ENCODE results near the gene NAV2.

The NAV2 gene

DNA sequence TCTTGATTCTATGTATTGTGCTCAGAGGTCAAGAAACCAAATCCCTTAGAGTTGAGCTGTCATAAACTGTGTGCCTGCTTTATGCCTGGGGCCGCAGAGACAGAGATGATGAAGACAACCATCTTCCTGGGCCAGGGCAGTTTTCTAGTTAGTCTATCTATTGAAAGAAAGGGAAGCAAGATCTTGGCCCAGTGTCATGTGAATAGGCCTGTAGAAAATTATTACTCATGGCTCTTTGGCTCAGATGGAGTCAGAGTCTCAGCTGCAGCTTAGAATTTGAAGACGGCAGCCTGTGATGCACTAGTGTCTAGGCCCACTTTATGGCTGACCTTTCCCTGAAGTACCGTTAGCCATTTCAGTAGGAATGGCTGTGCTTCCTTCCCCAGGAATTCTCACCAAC lies 335.6 kb downstream of the NAV2 start:
- H3K9me3 Mint-ChIP-seq: no peaks in the 10 kb centered on the region
- H3K36me3 Mint-ChIP-seq: no peaks in the 10 kb centered on the region
- H3K27me3 Mint-ChIP-seq: no peaks in the 10 kb centered on the region
- DNase-seq (ENCODE audit: low spot score in 2 of 2) (no peak), ATAC-seq (ENCODE audit: low read depth) (no peak)
- no peak overlapping the region for H3K27ac Mint-ChIP-seq
- H3K4me3 Mint-ChIP-seq: no peak overlapping the region
- H3K4me1 Mint-ChIP-seq: peaks cover 9% of the 10 kb centered on the region

DNA sequence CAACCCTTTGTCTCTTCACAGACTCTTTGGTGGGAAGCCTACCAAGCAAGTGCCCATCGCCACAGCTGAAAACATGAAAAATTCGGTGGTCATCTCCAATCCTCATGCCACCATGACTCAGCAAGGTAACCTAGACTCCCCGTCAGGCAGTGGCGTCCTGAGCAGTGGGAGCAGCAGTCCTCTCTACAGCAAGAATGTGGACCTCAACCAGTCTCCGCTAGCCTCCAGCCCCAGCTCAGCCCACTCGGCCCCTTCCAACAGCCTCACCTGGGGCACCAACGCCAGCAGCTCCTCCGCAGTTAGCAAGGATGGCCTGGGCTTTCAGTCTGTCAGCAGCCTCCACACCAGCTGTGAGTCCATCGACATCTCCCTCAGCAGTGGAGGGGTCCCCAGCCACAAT lies 336.1 kb downstream of the NAV2 start:
- no peaks in the 10 kb centered on the region for H3K36me3 Mint-ChIP-seq
- DNase-seq (ENCODE audit: low spot score in 2 of 2): no peak
- no peak for ATAC-seq (ENCODE audit: low read depth)
- H3K4me3 Mint-ChIP-seq: no peak overlapping the region
- no peaks in the 10 kb centered on the region for H3K9me3 Mint-ChIP-seq
- no peak overlapping the region for H3K27ac Mint-ChIP-seq
- peaks cover 9% of the 10 kb centered on the region for H3K4me1 Mint-ChIP-seq
- H3K27me3 Mint-ChIP-seq: no peaks in the 10 kb centered on the region

DNA sequence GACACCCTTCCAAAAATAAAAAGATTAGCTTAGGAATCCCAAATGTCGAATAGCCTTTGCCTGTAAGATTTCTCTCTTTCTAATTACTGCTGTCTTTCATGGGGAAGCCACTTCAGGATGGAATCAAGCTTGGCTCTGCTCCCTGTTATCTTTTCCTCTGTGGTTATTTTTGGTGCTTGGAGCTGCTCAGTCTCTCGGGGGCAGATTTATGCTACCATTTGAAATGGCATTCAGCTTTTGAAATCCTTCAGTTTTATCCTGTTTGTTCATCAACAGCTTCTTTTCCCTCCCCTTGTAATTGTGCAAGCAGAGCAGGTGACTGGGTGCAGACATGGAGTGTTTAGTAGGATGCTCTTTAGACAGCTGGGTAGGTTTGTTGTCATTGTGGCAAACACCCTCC lies 336.6 kb downstream of the NAV2 start:
- no peaks in the 10 kb centered on the region for H3K36me3 Mint-ChIP-seq
- no peaks in the 10 kb centered on the region for H3K27me3 Mint-ChIP-seq
- ATAC-seq (ENCODE audit: low read depth) (no peak), DNase-seq (ENCODE audit: low spot score in 2 of 2) (no peak)
- peaks cover 9% of the 10 kb centered on the region for H3K4me1 Mint-ChIP-seq
- no peak overlapping the region for H3K4me3 Mint-ChIP-seq
- no peaks in the 10 kb centered on the region for H3K9me3 Mint-ChIP-seq
- no peak overlapping the region for H3K27ac Mint-ChIP-seq

DNA sequence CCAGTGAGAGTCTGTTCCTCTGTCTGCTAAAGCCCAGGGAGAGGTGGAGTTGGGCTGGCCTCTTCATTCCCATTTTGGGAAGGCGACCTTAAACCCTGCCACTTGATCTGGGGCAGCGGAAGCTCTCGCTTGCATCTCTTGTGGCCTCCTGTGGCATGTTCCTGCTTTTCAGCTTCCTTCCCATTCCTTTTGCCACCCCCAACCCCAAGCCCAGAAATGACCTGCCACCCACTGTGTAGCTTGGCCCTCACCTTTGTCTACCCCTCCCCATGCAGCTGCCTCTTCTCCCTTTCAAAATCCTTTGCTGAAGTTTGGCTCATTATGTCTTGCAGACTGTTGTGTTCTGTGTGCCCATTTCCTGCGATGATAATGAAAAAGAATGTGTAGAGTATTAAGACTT lies 337.4 kb downstream of the NAV2 start:
- Mint-ChIP-seq H3K4me1 (peaks cover 9% of the 10 kb centered on the region), H3K4me3 (no peak overlapping the region), H3K27ac (no peak overlapping the region), H3K9me3 (no peaks in the 10 kb centered on the region), H3K36me3 (no peaks in the 10 kb centered on the region), H3K27me3 (no peaks in the 10 kb centered on the region)
- ATAC-seq (ENCODE audit: low read depth) (no peak), DNase-seq (ENCODE audit: low spot score in 2 of 2) (no peak)

DNA sequence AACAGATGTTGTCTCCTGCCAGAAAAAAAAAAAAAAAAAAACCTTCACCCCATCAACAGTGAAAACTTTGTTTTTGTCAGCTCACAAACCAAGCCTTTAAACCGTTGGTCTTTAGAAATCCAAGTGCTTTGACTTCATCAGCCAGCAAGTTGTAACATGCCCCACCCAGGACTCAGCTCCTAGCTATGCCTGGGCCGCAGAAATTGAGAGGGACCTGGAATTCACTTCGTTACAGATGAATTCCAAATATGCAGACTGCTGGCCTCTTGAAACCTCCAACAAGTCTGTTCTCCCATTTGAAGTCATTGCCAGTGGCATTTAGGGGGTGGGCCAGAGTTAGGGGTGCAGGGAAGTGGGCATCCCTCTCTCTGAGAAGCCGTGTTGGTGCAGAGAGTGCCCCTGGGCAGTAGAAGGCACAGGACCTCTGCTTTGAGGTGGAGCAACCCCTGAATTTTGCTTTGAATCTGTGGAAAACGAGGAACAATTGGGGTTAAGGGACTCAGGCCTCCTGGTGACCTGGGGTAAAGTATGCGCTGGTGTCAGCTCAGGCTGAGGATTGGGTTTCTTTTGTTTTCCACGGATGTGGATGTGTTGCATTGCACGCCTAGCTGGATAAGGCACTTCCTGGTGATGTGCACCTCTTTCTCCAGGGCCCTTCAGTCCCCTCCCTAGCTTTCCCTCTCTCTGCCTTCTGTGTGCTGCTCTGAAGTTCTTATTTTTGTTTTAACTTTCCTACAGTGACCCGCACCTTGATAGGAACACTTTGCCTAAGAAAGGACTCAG lies 338.1 kb downstream of the NAV2 start:
- DNase-seq (ENCODE audit: low spot score in 2 of 2) (no peak), ATAC-seq (ENCODE audit: low read depth) (no peak)
- Mint-ChIP-seq H3K4me3 (no peak overlapping the region), H3K27me3 (no peaks in the 10 kb centered on the region), H3K27ac (no peak overlapping the region), H3K36me3 (no peaks in the 10 kb centered on the region), H3K9me3 (no peaks in the 10 kb centered on the region), H3K4me1 (peaks cover 9% of the 10 kb centered on the region)

DNA sequence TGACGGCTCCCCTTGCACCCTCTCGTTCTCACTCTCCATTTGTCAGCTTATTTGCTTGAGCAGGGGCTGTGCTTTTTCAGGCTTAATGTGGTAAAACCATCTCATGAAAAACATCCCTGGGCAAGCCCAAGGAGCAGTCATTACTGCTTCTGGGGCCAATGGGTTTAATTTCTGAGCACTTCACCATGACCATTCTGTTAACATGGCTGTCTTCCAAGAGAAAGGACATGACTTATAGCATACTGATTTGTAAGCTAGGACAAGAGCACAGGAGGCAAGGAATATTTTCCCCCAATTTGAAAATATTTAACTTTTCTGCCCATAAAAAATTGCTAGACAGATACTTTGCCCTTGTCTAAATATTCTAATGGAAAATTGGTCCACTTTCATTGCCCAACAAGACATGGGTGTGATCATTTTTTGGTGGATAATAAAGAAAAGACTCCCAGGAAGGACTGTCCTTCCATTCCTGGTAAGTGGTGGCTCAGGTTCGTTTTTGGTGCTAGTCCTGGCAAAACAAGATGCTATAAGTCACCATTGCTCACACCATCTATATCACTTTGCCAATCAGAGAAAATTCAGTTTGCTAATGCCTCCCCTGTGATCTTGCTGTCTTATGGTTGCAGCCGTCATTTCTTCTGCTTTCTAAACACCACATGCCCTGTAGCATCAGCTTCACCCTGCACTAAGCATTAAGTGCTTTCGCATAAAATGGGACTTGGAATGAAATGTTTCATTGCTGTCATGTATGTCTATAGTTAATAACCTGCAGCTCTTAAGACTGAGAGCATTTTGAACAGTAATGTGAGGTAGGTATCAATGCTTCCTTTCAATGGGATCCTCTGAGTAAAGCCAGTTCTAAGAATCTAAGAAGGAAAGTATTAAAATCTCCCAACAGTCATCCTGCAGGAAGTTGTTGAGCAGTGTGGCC lies 339.1 kb downstream of the NAV2 start:
- H3K36me3 Mint-ChIP-seq: no peaks in the 10 kb centered on the region
- H3K27me3 Mint-ChIP-seq: no peaks in the 10 kb centered on the region
- DNase-seq (ENCODE audit: low spot score in 2 of 2): no peak
- H3K27ac Mint-ChIP-seq: no peak overlapping the region
- H3K9me3 Mint-ChIP-seq: no peaks in the 10 kb centered on the region
- no peak for ATAC-seq (ENCODE audit: low read depth)
- peaks cover 6% of the 10 kb centered on the region for H3K4me1 Mint-ChIP-seq
- H3K4me3 Mint-ChIP-seq: no peak overlapping the region

DNA sequence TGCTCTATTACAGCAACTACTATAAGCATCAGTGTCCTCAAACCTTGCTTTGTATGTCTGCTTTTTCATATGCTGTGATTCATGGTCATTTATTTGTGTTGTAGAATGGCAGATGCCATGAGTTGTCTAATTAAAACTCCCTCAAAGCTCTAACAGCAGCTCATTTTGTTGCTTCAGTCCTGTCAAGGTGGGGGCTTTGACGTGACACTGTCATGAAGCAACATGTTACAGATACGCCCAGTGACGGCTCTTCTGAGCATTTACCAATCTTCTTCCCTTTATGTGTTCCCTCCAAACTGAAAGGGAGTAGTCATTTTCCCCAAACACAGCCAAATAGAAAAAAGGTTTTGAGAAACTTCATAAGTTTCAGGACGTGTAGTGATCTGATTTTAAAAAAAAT lies 340.9 kb downstream of the NAV2 start:
- H3K36me3 Mint-ChIP-seq: no peaks in the 10 kb centered on the region
- H3K9me3 Mint-ChIP-seq: no peaks in the 10 kb centered on the region
- no peaks in the 10 kb centered on the region for H3K27me3 Mint-ChIP-seq
- no peaks in the 10 kb centered on the region for H3K4me1 Mint-ChIP-seq
- no peak overlapping the region for H3K4me3 Mint-ChIP-seq
- no peak for DNase-seq (ENCODE audit: low spot score in 2 of 2)
- no peak for ATAC-seq (ENCODE audit: low read depth)
- no peak overlapping the region for H3K27ac Mint-ChIP-seq

DNA sequence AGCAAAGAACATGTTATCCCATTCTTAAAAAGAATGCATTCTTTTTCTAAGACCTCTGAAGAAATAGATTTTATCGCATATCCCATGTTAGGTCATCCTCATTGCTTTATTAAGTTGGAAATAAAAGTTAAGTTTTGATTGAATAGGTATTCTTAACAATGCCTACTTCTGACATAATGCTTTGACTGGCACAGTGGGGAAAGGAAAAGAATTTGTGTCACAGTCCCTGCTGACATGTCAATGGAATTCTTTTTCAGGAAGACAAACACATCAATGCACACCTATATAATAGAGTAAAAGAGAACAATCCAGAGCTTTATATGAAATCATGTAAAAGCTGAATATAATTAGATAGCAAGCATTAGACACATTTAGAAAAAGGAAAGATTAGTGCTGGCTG lies 341.9 kb downstream of the NAV2 start:
- Mint-ChIP-seq H3K36me3 (no peaks in the 10 kb centered on the region), H3K9me3 (no peaks in the 10 kb centered on the region), H3K4me3 (no peak overlapping the region), H3K27ac (no peak overlapping the region), H3K27me3 (peaks cover 2% of the 10 kb centered on the region), H3K4me1 (no peaks in the 10 kb centered on the region)
- ATAC-seq (ENCODE audit: low read depth): no peak
- no peak for DNase-seq (ENCODE audit: low spot score in 2 of 2)

DNA sequence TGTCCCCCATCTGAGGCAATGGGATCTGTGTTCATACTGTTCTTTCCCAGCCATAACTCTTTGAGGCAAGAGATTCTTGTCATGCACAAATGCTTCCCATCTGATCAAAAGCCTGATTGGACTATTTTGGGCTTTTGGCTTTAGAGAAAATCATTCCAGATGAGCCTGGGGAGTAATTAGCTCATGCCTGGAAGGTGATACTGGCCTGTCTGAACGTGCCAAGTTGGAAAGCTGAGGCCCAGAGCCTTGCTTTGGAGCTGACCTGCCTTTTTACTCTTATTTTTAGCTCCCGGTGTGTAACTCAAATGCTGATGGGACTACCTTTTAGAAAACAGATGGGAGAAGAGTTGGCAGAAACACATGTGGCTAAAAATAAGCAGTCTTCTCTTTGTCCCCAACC lies 342.7 kb downstream of the NAV2 start:
- Mint-ChIP-seq H3K4me3 (no peak overlapping the region), H3K4me1 (no peaks in the 10 kb centered on the region), H3K27ac (no peak overlapping the region), H3K27me3 (peaks cover 3% of the 10 kb centered on the region), H3K36me3 (no peaks in the 10 kb centered on the region), H3K9me3 (no peaks in the 10 kb centered on the region)
- ATAC-seq (ENCODE audit: low read depth): no peak
- DNase-seq (ENCODE audit: low spot score in 2 of 2): no peak

DNA sequence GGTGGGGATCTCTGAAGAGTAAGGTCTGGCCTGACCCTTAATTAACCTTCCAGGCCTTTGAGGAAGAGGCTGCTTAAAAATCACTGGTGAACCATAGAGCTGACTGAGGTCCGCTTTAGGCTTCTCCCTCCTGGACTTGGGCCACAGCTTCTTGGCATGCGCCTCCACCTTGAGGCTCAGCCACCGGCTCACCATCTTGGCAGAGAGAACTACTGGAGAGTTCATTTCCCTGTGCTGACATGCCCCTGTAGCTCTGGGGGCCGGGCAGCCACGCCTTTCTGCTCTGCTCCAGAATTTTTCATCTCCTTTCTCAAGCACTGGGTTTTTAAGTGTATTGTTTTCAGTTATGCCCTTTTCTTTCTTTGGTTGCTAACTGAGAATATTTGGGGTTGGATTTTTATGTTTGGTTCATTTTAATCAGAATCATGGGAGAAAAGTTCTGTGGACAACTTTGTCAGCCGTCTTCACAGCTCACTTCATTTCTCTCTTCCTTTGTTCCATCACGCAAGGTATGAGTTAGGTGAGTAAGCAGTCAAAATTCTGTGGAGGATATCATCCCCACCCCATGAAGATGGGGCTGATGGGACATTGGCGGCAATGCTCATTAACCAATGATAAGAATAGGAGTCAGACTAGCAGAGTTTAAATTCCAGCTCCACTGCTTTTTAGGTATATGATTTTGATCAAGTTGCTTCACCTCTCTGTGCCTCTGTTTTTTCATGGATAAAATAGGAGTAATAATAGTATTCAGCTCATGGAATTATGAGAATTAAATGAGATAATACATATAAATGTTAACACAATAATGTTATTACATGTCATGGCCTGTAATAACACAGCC lies 343.7 kb downstream of the NAV2 start:
- Mint-ChIP-seq H3K4me3 (no peak overlapping the region), H3K27me3 (peaks cover 7% of the 10 kb centered on the region), H3K27ac (no peak overlapping the region), H3K9me3 (no peaks in the 10 kb centered on the region), H3K36me3 (no peaks in the 10 kb centered on the region), H3K4me1 (no peaks in the 10 kb centered on the region)
- DNase-seq (ENCODE audit: low spot score in 2 of 2) (no peak), ATAC-seq (ENCODE audit: low read depth) (no peak)

DNA sequence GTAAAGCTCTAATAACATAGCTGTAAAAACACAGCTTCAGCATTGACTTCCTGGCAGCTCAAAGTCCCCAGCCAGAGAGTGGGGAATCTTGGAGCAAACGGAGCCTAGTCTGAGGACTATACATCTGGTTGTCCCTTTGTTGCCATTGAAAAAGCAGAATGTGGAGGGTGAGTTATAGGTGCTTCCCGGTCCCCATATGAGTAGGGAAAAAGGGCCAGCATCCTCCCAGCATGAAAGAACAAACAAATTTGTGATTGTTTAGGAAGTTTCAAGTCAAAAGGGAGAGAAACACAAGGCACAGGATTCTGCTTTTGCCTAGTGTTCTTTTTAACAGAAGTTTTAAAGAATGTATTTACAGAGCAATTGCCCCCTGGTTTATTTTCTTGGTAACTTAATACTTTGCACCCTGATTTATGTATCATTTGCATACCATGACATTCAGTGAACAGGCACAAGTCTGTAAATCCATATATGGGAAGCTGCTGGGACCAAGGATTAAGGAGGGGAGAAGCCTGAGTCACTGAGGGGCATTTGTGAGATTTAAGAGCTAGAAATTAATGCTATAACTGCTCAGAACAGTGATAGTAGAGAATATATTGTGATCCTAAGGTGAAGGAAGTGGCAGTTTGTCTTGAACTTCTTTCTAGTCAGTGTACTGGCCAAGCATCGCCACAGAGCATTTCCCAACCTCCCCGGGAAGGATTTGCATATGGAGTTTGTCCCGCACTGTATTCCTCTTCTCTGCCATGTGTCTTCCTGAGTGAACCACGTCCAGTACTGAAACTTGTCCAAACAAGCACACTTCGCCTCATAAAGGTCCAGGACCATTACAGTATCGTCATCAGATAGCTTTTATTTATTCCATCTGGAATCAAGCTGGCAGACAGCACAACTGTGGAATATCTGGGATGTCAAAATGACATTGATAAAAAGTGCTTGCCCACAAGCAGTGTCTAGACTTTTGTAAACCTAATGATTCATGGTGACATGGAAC lies 344.6 kb downstream of the NAV2 start:
- Mint-ChIP-seq H3K36me3 (no peaks in the 10 kb centered on the region), H3K4me3 (no peak overlapping the region), H3K9me3 (no peaks in the 10 kb centered on the region), H3K27me3 (peaks cover 7% of the 10 kb centered on the region), H3K27ac (no peak overlapping the region), H3K4me1 (no peaks in the 10 kb centered on the region)
- no peak for ATAC-seq (ENCODE audit: low read depth)
- no peak for DNase-seq (ENCODE audit: low spot score in 2 of 2)

DNA sequence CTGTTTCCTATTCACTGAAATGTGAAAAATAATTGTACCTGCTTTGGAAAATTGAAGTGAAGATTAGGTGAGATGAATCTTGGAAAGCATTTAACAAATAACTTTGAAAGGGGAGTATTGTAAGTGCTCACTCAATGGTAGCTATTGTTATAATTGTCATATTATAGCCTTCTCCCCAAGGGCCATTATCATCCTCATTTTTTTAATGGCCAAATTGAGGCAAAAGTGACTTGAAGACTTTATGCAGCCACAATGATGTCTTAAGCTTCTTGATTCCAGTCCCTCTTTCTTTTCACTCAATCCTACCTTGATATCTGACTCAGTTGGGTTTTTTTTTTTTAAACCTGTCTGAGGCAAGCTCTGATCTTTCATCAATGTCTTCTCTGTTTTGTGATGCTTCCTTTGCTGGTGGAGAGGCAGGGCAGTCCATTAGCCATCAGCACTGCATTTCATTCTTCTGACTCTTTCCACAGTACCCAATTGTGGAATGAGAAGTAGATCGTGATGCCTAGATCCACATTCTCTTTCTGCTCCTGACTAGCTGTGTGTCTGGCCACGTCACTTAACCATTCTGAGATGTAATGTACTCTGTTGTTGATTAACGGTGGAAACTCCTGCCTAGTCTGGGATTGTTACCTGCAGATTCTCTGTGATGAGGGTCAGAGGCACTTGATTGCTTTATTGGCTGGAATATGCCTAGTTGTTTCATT lies 346.3 kb downstream of the NAV2 start:
- Mint-ChIP-seq H3K27me3 (peaks cover 7% of the 10 kb centered on the region), H3K27ac (no peak overlapping the region), H3K4me3 (no peak overlapping the region), H3K36me3 (no peaks in the 10 kb centered on the region), H3K4me1 (no peaks in the 10 kb centered on the region), H3K9me3 (no peaks in the 10 kb centered on the region)
- ATAC-seq (ENCODE audit: low read depth) (no peak), DNase-seq (ENCODE audit: low spot score in 2 of 2) (no peak)

All from memory B cell (primary cell).